Measurements from ENCODE around the gene PPP6R1. TPM values are rescaled to one million over a fixed set of nuclear protein-coding genes. Genes with fewer than 3 reads are reported as not detected.

The PPP6R1 gene
- polyA plus RNA-seq, 1 of the 3 experiments (the other 2 are of a cell fraction): 47.8 TPM

GRCh38 chr19:55258828-55259539 lies at the start of gene PPP6R1 (continued):
- TF ChIP-seq ELF1 (IDR thresholded peaks at IDR 0.05): peak; percentile 79; the same call in 1 of the 2 replicates
- no peak for TF ChIP-seq IRF3 (IDR thresholded peaks at IDR 0.05; ENCODE audit: low read depth, low read length)
- TF ChIP-seq CTCF (IDR thresholded peaks at IDR 0.05): no peak
- peak; percentile 80 for TF ChIP-seq YY1 (IDR thresholded peaks at IDR 0.05; ENCODE audit: low read depth)
- TF ChIP-seq MXI1 (IDR thresholded peaks at IDR 0.05; ENCODE audit: low read depth, low read length): peak; percentile 70
- TF ChIP-seq POLR2AphosphoS5 (IDR thresholded peaks at IDR 0.05; ENCODE audit: low read depth, low read length): peak; percentile 96
- peak; percentile 95 for TF ChIP-seq TAF1 (IDR thresholded peaks at IDR 0.05; ENCODE audit: borderline replicate concordance, low read depth, low read length)
- TF ChIP-seq RXRA (IDR thresholded peaks at IDR 0.05; ENCODE audit: borderline replicate concordance, low read depth): peak; percentile 77; the same call in 1 of the 2 replicates
- peak; percentile 44; the same call in 1 of the 2 replicates for TF ChIP-seq TEAD4 (IDR thresholded peaks at IDR 0.05; ENCODE audit: borderline replicate concordance, insufficient read depth)

- Histone ChIP-seq H3K9ac (no peak overlapping the region), H3K4me3 (ENCODE audit: low read depth in 2 of 2, low read length in 1 of 2) (no peak overlapping the region), H3F3A (replicated peaks; ENCODE audit: insufficient read depth) (no peaks in the 10 kb centered on the region), H3K4me1 (ENCODE audit: control insufficient read depth in 1 of 2, insufficient read depth in 2 of 2, low read depth in 1 of 2, low read length in 1 of 2) (no peaks in the 10 kb centered on the region), H2AFZ (ENCODE audit: low read depth) (no peak overlapping the region), H3K4me2 (no peak overlapping the region), H4K20me1 (ENCODE audit: insufficient read depth) (no peaks in the 10 kb centered on the region), H3K36me3 (replicated peaks in 1 of 2; ENCODE audit: control insufficient read depth in 1 of 2, insufficient read depth in 2 of 2, low read length in 1 of 2) (peaks cover 33 to 38% of the 10 kb centered on the region in 2 experiments), H3K9me2 (no peaks in the 10 kb centered on the region), H3K27ac (ENCODE audit: low read depth in 2 of 2, low read length in 1 of 2) (no peak overlapping the region), H3K79me2 (ENCODE audit: insufficient read depth) (no peaks in the 10 kb centered on the region), H3K27me3 (ENCODE audit: insufficient read depth) (no peaks in the 10 kb centered on the region), H3K9me3 (no peaks in the 10 kb centered on the region)
- WGBS (ENCODE audit: low lambda C conversion rate): 94% methylated on average over 10 of the region's 11 CpGs
- DNase-seq: no peak
- ChIA-PET CTCF (no interaction called here), POLR2A (no interaction called here)
- TF ChIP-seq TCF12 (IDR thresholded peaks at IDR 0.05): no peak
- no peak for TF ChIP-seq JUND (IDR thresholded peaks at IDR 0.05)
- TF ChIP-seq REST (IDR thresholded peaks at IDR 0.05; ENCODE audit: low read depth, low read length): no peak
- TF ChIP-seq PBX3 (IDR thresholded peaks at IDR 0.05): no peak
- TF ChIP-seq IRF3 (IDR thresholded peaks at IDR 0.05; ENCODE audit: low read depth, low read length): no peak
- no peak for TF ChIP-seq POLR2AphosphoS5 (IDR thresholded peaks at IDR 0.05; ENCODE audit: low read depth, low read length)
- no peak for TF ChIP-seq FOXM1 (IDR thresholded peaks at IDR 0.05; ENCODE audit: low read depth)
- TF ChIP-seq TAF1 (IDR thresholded peaks at IDR 0.05; ENCODE audit: borderline replicate concordance, low read depth, low read length): no peak
- no peak for TF ChIP-seq USF1 (IDR thresholded peaks at IDR 0.05; ENCODE audit: borderline replicate concordance, low read depth)
- TF ChIP-seq NFIC (IDR thresholded peaks at IDR 0.05; ENCODE audit: borderline replicate concordance): no peak
- no peak for TF ChIP-seq YY1 (IDR thresholded peaks at IDR 0.05; ENCODE audit: low read depth)
- no peak for TF ChIP-seq ZBTB33 (IDR thresholded peaks at IDR 0.05; ENCODE audit: borderline replicate concordance, low read depth)
Observed at GRCh38 chr19:55308281-55308680, 49.5 kb upstream of the PPP6R1 start.

All from SK-N-SH (cell line).